ENCODE results near the gene TIFAB.
"Not testable (repeated sequence)": the region's sequence is repeated elsewhere in the genome, so short reads cannot be mapped to it uniquely, and the experiment has no call there.

Gene TIFAB

GRCh38 chr5:135452321-135453030 is at the start of gene TIFAB:
TIFAB (minus strand) TSS chr5:135452351; CDS start chr5:135449939, 2,412 bp downstream.
- DNase-seq: no peak

- no peak for DNase-seq
Measured at GRCh38 chr5:135498637-135498995, 46.5 kb upstream of the TIFAB start.

GRCh38 chr5:135497971-135498636 is 46.0 kb upstream of the TIFAB start:
- no peak for DNase-seq

GRCh38 chr5:135495531-135495930 is 43.4 kb upstream of the TIFAB start:
- DNase-seq: not testable (repeated sequence)

GRCh38 chr5:135494196-135494595 is 42.0 kb upstream of the TIFAB start:
- no peak for DNase-seq

- peak; percentile 89 for DNase-seq
Measured at GRCh38 chr5:135493406-135494180, 41.4 kb upstream of the TIFAB start.

- DNase-seq: no peak
Measured at GRCh38 chr5:135492319-135492626, 40.1 kb upstream of the TIFAB start.

- no peak for DNase-seq
Measured at GRCh38 chr5:135491552-135492318, 39.6 kb upstream of the TIFAB start.

GRCh38 chr5:135491038-135491551 is 38.9 kb upstream of the TIFAB start:
- no peak for DNase-seq

- no peak for DNase-seq
Measured at GRCh38 chr5:135490245-135491037, 38.3 kb upstream of the TIFAB start.

GRCh38 chr5:135489466-135490244 is 37.5 kb upstream of the TIFAB start:
- DNase-seq: no peak

- DNase-seq: peak; percentile 74
Measured at GRCh38 chr5:135488727-135489465, 36.7 kb upstream of the TIFAB start.

- DNase-seq: no peak
Measured at GRCh38 chr5:135487839-135488514, 35.8 kb upstream of the TIFAB start.

GRCh38 chr5:135487037-135487395 is 34.9 kb upstream of the TIFAB start:
- DNase-seq: no peak

GRCh38 chr5:135486131-135487036 is 34.2 kb upstream of the TIFAB start:
- no peak for DNase-seq

- DNase-seq: no peak
Measured at GRCh38 chr5:135484674-135485086, 32.5 kb upstream of the TIFAB start.

- no peak for DNase-seq
Measured at GRCh38 chr5:135483254-135483653, 31.1 kb upstream of the TIFAB start.

- no peak for DNase-seq
Measured at GRCh38 chr5:135482381-135482933, 30.3 kb upstream of the TIFAB start.

- DNase-seq: no peak
Measured at GRCh38 chr5:135481909-135482311, 29.8 kb upstream of the TIFAB start.

All from HCEC 1CT (cell line).